ENCODE results near the gene CNN2.
A peak's percentile ranks its signal among the peaks of the same experiment; 100 is the strongest.
"Not testable (repeated sequence)": the region's sequence is repeated elsewhere in the genome, so short reads cannot be mapped to it uniquely, and the experiment has no call there.

The CNN2 gene

DNA sequence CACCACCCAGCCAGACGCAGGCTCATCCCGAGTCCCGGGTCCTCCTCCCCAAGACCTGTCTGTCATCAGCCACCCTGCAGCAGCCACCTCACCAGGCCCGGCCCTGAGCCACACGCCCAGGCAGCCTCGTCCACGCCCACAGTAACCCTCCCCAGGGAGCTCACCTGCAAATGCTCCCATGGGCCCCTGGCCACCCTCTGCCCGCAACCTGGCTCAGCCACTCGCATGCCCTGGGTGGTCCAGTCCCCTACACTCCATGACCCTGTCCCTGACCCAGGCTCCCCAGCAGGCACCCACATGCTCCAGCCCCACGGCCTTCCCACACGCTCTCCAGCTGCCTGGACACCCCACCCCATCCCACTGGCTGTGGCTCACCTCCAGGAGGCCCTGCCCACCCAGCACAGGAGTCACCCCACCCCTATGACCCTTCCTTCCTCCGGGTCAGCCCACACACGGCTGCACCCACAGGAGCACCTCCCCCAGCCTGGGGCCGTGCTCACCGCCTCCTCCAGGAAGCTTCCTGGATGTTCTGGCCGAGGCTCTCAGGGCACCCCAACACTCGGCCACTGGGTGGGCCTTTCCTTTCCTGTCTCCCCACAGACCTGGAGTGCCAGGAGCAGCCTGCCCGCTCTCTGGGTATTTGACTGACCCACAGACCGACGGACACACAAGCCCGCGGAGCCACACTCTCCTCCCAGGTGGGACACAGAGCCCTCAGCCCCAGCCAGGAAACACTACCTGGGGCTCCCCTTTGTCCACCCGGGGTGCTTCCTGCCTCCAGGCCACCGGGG is 9.1 kb upstream of the CNN2 start:
- Histone ChIP-seq H3K36me3 (ENCODE audit: control insufficient read depth in 5 of 5, insufficient read depth in 5 of 5, low read length in 5 of 5) (peaks cover 0 to 23% (median 18%) of the 10 kb centered on the region in 5 donors), H3K9ac (ENCODE audit: low read length in 5 of 5) (peak overlapping the region in 2 of 5 donors; percentile 1 to 48), H3K27ac (ENCODE audit: low read depth, low read length) (peak overlapping the region; percentile 16), H3K27me3 (ENCODE audit: control insufficient read depth in 5 of 5, insufficient read depth in 4 of 5, low read length in 5 of 5) (no peaks in the 10 kb centered on the region), H3K9me3 (ENCODE audit: control insufficient read depth in 5 of 5, low read length in 5 of 5) (no peaks in the 10 kb centered on the region), H3K4me1 (ENCODE audit: control insufficient read depth in 5 of 5, insufficient read depth in 5 of 5, low read length in 5 of 5) (peaks cover 13 to 65% (median 51%) of the 10 kb centered on the region in 5 donors), H3K4me3 (ENCODE audit: low read depth in 1 of 5, low read length in 5 of 5) (peak overlapping the region in 2 of 5 donors; percentile 17 to 40)

DNA sequence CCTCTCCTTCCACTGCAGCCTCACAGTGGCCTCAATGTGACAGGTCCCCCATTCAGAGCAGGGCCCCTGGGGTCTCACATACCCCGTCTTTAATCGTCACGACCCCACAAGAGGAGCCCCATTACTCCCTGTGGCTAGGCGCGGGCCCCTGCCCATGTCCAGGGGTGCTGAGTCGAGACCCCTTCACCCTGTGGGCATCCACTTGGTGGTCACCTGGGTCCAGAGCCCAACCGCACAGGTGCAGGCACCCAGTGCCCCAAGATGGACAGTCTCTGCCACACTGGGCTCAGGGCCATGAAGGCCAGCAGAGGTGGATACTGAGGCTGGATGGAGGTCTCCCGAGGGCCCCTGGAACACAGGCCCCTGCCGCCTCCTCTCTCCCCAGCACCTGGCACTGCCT is 8.5 kb upstream of the CNN2 start:
- H3K4me1 ChIP-seq (ENCODE audit: control insufficient read depth in 5 of 5, insufficient read depth in 5 of 5, low read length in 5 of 5) = peaks cover 13 to 65% (median 51%) of the 10 kb centered on the region in 5 donors
- H3K9me3 ChIP-seq (ENCODE audit: control insufficient read depth in 5 of 5, low read length in 5 of 5) = no peaks in the 10 kb centered on the region
- peaks cover 0 to 18% (median 13%) of the 10 kb centered on the region in 5 donors for H3K36me3 ChIP-seq (ENCODE audit: control insufficient read depth in 5 of 5, insufficient read depth in 5 of 5, low read length in 5 of 5)
- no peak overlapping the region for H3K27ac ChIP-seq (ENCODE audit: low read depth, low read length)
- H3K4me3 ChIP-seq (ENCODE audit: low read depth in 1 of 5, low read length in 5 of 5) = no peak overlapping the region
- H3K27me3 ChIP-seq (ENCODE audit: control insufficient read depth in 5 of 5, insufficient read depth in 4 of 5, low read length in 5 of 5) = no peaks in the 10 kb centered on the region
- peak overlapping the region in 3 of 5 donors; percentile 22 to 58 (median 48) for H3K9ac ChIP-seq (ENCODE audit: low read length in 5 of 5)

DNA sequence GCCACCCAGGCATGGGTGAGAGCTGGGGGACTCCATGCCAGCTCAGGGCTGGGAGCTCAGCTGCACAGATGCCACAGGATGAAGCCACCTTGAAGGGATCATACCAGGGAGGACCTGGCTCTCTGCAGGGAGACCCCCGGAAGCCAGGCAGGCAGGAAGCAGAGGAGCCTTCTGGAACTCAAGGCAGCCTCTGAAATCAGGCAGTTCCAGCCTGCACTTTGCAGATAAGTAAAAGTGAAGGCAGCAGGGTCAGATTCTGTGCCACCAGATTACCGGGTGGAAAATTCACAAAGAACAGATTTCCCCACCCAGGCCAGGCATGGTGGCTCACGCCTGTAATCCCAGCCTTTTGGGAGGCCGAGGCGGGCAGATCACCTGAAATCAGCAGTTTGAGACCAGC is 8.0 kb upstream of the CNN2 start:
- H3K9me3 ChIP-seq (ENCODE audit: control insufficient read depth in 5 of 5, low read length in 5 of 5) = no peaks in the 10 kb centered on the region
- H3K27ac ChIP-seq (ENCODE audit: low read depth, low read length) = no peak overlapping the region
- no peaks in the 10 kb centered on the region for H3K27me3 ChIP-seq (ENCODE audit: control insufficient read depth in 5 of 5, insufficient read depth in 4 of 5, low read length in 5 of 5)
- H3K4me1 ChIP-seq (ENCODE audit: control insufficient read depth in 5 of 5, insufficient read depth in 5 of 5, low read length in 5 of 5) = peaks cover 13 to 65% (median 51%) of the 10 kb centered on the region in 5 donors
- no peak overlapping the region for H3K4me3 ChIP-seq (ENCODE audit: low read depth in 1 of 5, low read length in 5 of 5)
- peaks cover 0 to 13% (median 8%) of the 10 kb centered on the region in 5 donors for H3K36me3 ChIP-seq (ENCODE audit: control insufficient read depth in 5 of 5, insufficient read depth in 5 of 5, low read length in 5 of 5)
- H3K9ac ChIP-seq (ENCODE audit: low read length in 5 of 5) = peak overlapping the region in 1 of 5 donors; percentile 58

DNA sequence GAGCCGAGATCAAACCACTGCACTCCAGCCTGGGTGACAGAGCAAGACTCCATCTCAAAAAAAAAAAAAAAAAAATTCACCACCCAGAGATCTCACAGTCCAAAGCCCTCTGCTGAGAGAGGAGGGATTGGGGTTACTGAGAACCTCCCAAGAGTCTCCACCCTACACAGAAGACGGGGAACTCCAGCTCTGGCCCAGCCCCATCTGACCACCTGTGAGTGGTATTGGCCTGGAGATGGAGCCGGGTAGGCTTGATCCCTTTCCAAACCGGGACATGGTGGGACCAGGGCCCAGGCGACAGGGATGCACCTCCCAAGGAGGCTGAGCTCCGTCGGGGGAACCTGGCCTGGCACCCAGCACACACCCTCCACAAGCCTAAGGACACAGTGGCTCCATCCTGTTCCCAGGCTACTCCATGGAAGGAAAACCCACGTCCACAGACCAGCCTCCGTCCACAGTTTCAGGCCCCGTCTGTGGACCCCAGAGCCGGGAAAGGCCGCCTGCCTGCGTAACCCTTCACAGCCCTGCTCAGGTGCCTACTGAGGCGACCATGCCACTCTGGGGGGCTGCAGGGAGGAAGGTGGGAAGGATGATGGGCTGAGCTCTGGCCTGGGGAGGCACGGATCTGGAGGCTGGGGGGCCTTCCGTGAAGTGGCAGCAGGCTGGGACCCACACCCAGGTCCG is 7.3 kb upstream of the CNN2 start:
- Histone ChIP-seq H3K27ac (ENCODE audit: low read depth, low read length) (peak overlapping the region; percentile 62), H3K36me3 (ENCODE audit: control insufficient read depth in 5 of 5, insufficient read depth in 5 of 5, low read length in 5 of 5) (peaks cover 0 to 6% (median 1%) of the 10 kb centered on the region in 5 donors), H3K9ac (ENCODE audit: low read length in 5 of 5) (peak overlapping the region in 4 of 5 donors; percentile 63 to 96 (median 94)), H3K9me3 (ENCODE audit: control insufficient read depth in 5 of 5, low read length in 5 of 5) (no peaks in the 10 kb centered on the region), H3K4me3 (ENCODE audit: low read depth in 1 of 5, low read length in 5 of 5) (peak overlapping the region; percentile 40 to 94 (median 84)), H3K4me1 (ENCODE audit: control insufficient read depth in 5 of 5, insufficient read depth in 5 of 5, low read length in 5 of 5) (peaks cover 13 to 65% (median 51%) of the 10 kb centered on the region in 5 donors), H3K27me3 (ENCODE audit: control insufficient read depth in 5 of 5, insufficient read depth in 4 of 5, low read length in 5 of 5) (no peaks in the 10 kb centered on the region)

DNA sequence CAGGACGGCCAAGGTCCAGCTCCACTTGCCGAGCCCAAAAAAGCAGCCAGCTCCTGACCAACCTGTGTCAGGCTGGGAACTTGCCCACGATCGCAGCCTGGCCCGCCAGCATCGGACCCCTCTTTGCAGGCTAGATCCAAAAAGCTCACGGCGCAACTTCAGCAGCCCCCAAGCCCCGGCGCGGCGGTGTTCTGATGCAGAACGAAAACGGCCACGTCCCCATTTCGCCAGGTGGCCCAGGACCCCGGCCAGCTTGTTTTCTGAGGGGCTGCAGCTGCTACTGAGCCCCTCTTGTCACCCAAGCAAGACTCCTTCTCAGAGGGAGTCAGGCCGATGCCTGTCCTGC is 6.8 kb upstream of the CNN2 start:
- peak overlapping the region; percentile 80 to 94 (median 89) for H3K4me3 ChIP-seq (ENCODE audit: low read depth in 1 of 5, low read length in 5 of 5)
- peak overlapping the region in 4 of 5 donors; percentile 63 to 96 (median 94) for H3K9ac ChIP-seq (ENCODE audit: low read length in 5 of 5)
- H3K4me1 ChIP-seq (ENCODE audit: control insufficient read depth in 5 of 5, insufficient read depth in 5 of 5, low read length in 5 of 5) = peaks cover 13 to 64% (median 51%) of the 10 kb centered on the region in 5 donors

DNA sequence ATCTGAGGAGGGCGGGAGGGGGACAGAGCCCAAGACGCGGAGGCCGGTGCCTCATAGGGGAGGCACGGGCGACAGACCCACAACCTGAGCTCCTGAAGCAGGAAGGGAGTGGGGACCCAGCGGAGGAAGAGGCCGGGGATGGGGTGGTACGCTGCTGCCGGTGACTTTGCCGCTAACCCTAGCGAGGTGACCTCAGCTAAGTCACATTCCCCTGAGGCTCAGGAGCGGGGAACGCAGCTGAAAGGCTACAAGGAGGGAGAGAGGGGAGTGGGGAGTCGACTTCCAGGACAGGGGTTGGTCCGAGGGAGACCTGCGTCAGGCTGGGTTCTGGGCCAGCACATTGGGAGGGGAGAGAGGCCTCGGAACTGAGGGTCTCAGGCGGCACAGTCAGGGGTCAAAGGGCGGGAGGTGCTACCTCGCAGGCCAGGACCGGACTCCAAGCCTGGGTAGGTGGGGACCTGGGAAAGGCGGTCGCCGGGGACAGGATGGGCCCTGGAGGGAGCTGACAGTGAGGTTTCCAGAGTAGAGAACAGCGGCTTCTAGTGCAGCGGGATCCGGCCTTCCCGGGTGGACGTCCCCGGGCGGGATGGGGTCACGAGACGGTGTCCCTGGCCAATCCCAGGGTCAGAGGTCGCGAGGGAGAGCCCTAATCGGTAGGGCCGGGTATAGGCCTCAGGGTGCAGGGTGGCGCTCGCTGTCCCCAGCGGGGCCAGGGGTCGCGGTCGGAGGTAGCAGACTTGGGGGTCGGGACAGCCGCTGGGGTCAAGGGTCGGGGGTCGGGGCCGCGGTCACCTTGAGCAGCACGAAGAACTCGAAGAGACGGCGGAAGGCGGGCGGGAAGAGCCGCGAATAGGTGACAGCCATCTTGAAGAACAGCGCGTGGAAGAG is 6.2 kb upstream of the CNN2 start:
- Histone ChIP-seq H3K9me3 (ENCODE audit: control insufficient read depth in 5 of 5, low read length in 5 of 5) (no peaks in the 10 kb centered on the region), H3K4me3 (ENCODE audit: low read depth in 1 of 5, low read length in 5 of 5) (peak overlapping the region; percentile 80 to 94 (median 89)), H3K9ac (ENCODE audit: low read length in 5 of 5) (peak overlapping the region; percentile 63 to 96 (median 94)), H3K4me1 (ENCODE audit: control insufficient read depth in 5 of 5, insufficient read depth in 5 of 5, low read length in 5 of 5) (peaks cover 13 to 61% (median 51%) of the 10 kb centered on the region in 5 donors), H3K36me3 (ENCODE audit: control insufficient read depth in 5 of 5, insufficient read depth in 5 of 5, low read length in 5 of 5) (no peaks in the 10 kb centered on the region), H3K27ac (ENCODE audit: low read depth, low read length) (peak overlapping the region; percentile 62), H3K27me3 (ENCODE audit: control insufficient read depth in 5 of 5, insufficient read depth in 4 of 5, low read length in 5 of 5) (no peaks in the 10 kb centered on the region)

More for the DNA sequence above, 6.8 kb upstream of the CNN2 start:
- Histone ChIP-seq H3K36me3 (ENCODE audit: control insufficient read depth in 5 of 5, insufficient read depth in 5 of 5, low read length in 5 of 5) (peaks cover 0 to 3% (median 0%) of the 10 kb centered on the region in 5 donors), H3K27ac (ENCODE audit: low read depth, low read length) (peak overlapping the region; percentile 62), H3K9me3 (ENCODE audit: control insufficient read depth in 5 of 5, low read length in 5 of 5) (no peaks in the 10 kb centered on the region), H3K27me3 (ENCODE audit: control insufficient read depth in 5 of 5, insufficient read depth in 4 of 5, low read length in 5 of 5) (no peaks in the 10 kb centered on the region)

DNA sequence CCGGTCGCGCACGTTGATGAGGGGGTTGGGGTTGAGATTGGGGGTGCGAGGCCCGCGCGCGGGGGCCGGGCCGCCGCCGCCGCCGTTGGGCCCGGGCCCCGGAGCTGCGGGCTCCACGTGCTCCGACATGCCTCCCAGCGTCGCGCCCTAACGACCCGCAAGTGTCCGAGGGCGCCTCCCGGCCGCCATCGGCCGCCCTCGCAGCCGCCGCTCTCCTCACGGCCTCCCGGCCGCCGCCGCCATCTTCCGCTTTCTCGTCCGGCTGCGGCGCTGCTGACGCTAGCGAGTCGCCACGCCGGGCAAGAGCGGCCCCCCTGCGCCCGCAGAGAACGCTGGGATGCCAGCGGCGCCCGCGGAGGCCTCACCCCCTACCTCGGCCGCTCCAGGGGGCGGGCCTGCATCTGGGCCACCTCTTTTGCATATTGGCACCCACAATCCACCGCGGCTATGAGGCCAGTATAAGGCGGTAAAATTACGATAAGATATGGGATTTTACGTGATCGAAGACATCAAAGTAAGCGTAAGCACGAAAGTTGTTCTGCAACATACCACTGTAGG is 5.5 kb upstream of the CNN2 start, which contains the start of gene TMEM259:
TMEM259 (minus strand) TSS at position 256 of the 558 bp plus-strand sequence; CDS start at position 129, 127 bp downstream.
- Histone ChIP-seq H3K9ac (ENCODE audit: low read length in 5 of 5) (peak within 1 kb of the TSS; percentile 63 to 96 (median 94)), H3K36me3 (ENCODE audit: control insufficient read depth in 5 of 5, insufficient read depth in 5 of 5, low read length in 5 of 5) (no peaks in the 10 kb centered on the region), H3K9me3 (ENCODE audit: control insufficient read depth in 5 of 5, low read length in 5 of 5) (no peaks in the 10 kb centered on the region), H3K4me1 (ENCODE audit: control insufficient read depth in 5 of 5, insufficient read depth in 5 of 5, low read length in 5 of 5) (peaks cover 13 to 55% (median 48%) of the 10 kb centered on the region in 5 donors), H3K4me3 (ENCODE audit: low read depth in 1 of 5, low read length in 5 of 5) (peak within 1 kb of the TSS; percentile 80 to 94 (median 89)), H3K27ac (ENCODE audit: low read depth, low read length) (peak within 1 kb of the TSS; percentile 90), H3K27me3 (ENCODE audit: control insufficient read depth in 5 of 5, insufficient read depth in 4 of 5, low read length in 5 of 5) (no peaks in the 10 kb centered on the region)

DNA sequence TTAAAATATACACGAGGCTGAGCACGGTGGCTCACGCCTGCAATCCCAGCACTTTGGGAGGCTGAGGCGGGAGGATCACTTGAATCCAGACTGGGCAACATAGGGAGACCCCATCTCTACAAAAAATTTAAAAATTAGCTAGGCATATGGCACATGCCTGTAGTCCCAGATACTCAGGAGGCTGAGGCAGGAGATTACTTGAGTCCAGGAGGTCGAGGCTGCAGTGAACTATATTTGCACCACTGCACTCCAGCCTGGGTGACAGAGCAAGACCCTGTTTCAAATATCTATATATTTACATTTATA is 2.6 kb upstream of the CNN2 start:
- not testable (repeated sequence) for H3K9me3 ChIP-seq (ENCODE audit: control insufficient read depth in 5 of 5, low read length in 5 of 5); H3K27ac ChIP-seq (ENCODE audit: low read depth, low read length); H3K27me3 ChIP-seq (ENCODE audit: control insufficient read depth in 5 of 5, insufficient read depth in 4 of 5, low read length in 5 of 5); H3K4me3 ChIP-seq (ENCODE audit: low read depth in 1 of 5, low read length in 5 of 5); H3K36me3 ChIP-seq (ENCODE audit: control insufficient read depth in 5 of 5, insufficient read depth in 5 of 5, low read length in 5 of 5); H3K9ac ChIP-seq (ENCODE audit: low read length in 5 of 5)
- H3K4me1 ChIP-seq (ENCODE audit: control insufficient read depth in 5 of 5, insufficient read depth in 5 of 5, low read length in 5 of 5) = peaks cover 3 to 50% (median 44%) of the 10 kb centered on the region in 5 donors

DNA sequence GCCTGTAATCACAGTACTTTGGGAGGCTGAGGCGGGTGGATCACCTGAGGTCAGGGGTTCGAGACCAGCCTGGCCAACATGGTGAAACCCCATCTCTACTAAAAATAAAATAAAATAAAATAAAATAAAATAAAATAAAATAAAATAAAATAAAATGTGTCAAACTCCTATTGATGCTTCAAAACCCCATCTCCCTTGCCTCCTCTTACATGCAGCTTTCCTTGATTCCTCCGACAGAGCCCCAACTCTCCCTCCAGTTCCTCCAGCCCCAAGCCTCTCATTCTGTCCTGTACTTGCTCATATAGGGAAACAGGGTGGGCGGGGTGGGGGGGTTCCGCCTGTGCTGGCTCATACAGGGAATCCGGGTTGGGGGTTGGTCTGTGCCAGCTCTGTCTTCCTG is 1.3 kb upstream of the CNN2 start:
- not testable (repeated sequence) for H3K27me3 ChIP-seq (ENCODE audit: control insufficient read depth in 5 of 5, insufficient read depth in 4 of 5, low read length in 5 of 5); H3K9me3 ChIP-seq (ENCODE audit: control insufficient read depth in 5 of 5, low read length in 5 of 5); H3K9ac ChIP-seq (ENCODE audit: low read length in 5 of 5); H3K27ac ChIP-seq (ENCODE audit: low read depth, low read length); H3K36me3 ChIP-seq (ENCODE audit: control insufficient read depth in 5 of 5, insufficient read depth in 5 of 5, low read length in 5 of 5); H3K4me3 ChIP-seq (ENCODE audit: low read depth in 1 of 5, low read length in 5 of 5)
- peaks cover 0 to 45% (median 37%) of the 10 kb centered on the region in 5 donors for H3K4me1 ChIP-seq (ENCODE audit: control insufficient read depth in 5 of 5, insufficient read depth in 5 of 5, low read length in 5 of 5)

All from subcutaneous abdominal adipose tissue (tissue), 5 donors.